ENCODE data around the gene ATAD1. TPM values are rescaled to one million over a fixed set of nuclear protein-coding genes. Genes with fewer than 3 reads are reported as not detected.

ATAD1 gene
- total and polyA plus RNA-seq, 2 of the 8 experiments (the other 6 are each of a cell fraction or from before 2014, with no cell fraction given): 8.9 to 35.3 TPM

GRCh38 chr10:87767253-87767652 is 50.8 kb downstream of the ATAD1 start (continued):
- no peak for TF ChIP-seq ASH2L (IDR thresholded peaks at IDR 0.05; ENCODE audit: low read length)
- TF ChIP-seq, protein P1, sequence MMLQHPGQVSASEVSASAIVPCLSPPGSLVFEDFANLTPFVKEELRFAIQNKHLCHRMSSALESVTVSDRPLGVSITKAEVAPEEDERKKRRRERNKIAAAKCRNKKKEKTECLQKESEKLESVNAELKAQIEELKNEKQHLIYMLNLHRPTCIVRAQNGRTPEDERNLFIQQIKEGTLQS (IDR thresholded peaks at IDR 0.05; ENCODE audit: insufficient read depth, low read depth, low read length): no peak
- no peak for TF ChIP-seq SUZ12 (IDR thresholded peaks at IDR 0.05; ENCODE audit: low read length)

Data from H1 (cell line).